Endothelial cell (in vitro differentiated cells): ENCODE results near the gene KCNJ5. TPM values are rescaled to one million over a fixed set of nuclear protein-coding genes. Genes with fewer than 3 reads are reported as not detected.

Source experiments
- DNase-seq: peaks from one replicate; pipeline ENCODE4 v3.0.0; 2021; ENCODE audit warnings: low spot score
- H3K27ac Mint-ChIP-seq: one replicate; pipeline ENCODE4 v1.8.0; 2021; ENCODE audit warnings: mixed read lengths, inconsistent platforms; ENCODE audit not compliant: unreplicated experiment
- H3K27me3 Mint-ChIP-seq: one replicate; pipeline ENCODE4 v1.8.0; 2021; ENCODE audit warnings: mild to moderate bottlenecking, moderate library complexity, mixed read lengths, inconsistent platforms; ENCODE audit not compliant: unreplicated experiment
- H3K36me3 Mint-ChIP-seq: one replicate; pipeline ENCODE4 v1.8.0; 2021; ENCODE audit warnings: mild to moderate bottlenecking, low read depth, mixed read lengths, inconsistent platforms; ENCODE audit not compliant: unreplicated experiment
- H3K4me1 Mint-ChIP-seq: one replicate; pipeline ENCODE4 v1.8.0; 2021; ENCODE audit warnings: mild to moderate bottlenecking, mixed read lengths, inconsistent platforms; ENCODE audit not compliant: unreplicated experiment
- H3K4me3 Mint-ChIP-seq: one replicate; pipeline ENCODE4 v1.8.0; 2021; ENCODE audit warnings: mild to moderate bottlenecking, mixed read lengths, inconsistent platforms; ENCODE audit not compliant: unreplicated experiment
- H3K9me3 Mint-ChIP-seq: one replicate; pipeline ENCODE4 v1.8.0; 2021; ENCODE audit warnings: mixed read lengths, inconsistent platforms; ENCODE audit not compliant: unreplicated experiment
- CTCF ChIP-seq: fragments of 200-600 bp; sonication (generic); IDR thresholded peaks from one replicate; pipeline ENCODE4 v1.5.0; 2021; ENCODE audit warnings: antibody characterized with exemption; ENCODE audit not compliant: unreplicated experiment
- total RNA-seq: library from RNA; stranded (reverse); fragmentation: NEBNext Ultra II Directional; extraction: Animal tissue kit (Norgen Biotek cat#: 25700); gene quantifications from one replicate; pipeline ENCODE4 v1.2.1, GENCODE V29; 2021; ENCODE audit not compliant: unreplicated experiment

The KCNJ5 gene
- total RNA-seq, 1 donor from 2014 or later: 0.05 TPM

- Mint-ChIP-seq H3K27me3 (no peaks in the 10 kb centered on the region), H3K36me3 (no peaks in the 10 kb centered on the region), H3K4me1 (peaks cover 16% of the 10 kb centered on the region), H3K27ac (peak overlapping the region; percentile 27), H3K4me3 (no peak overlapping the region), H3K9me3 (no peaks in the 10 kb centered on the region)
- TF ChIP-seq CTCF: peak; percentile 63
- DNase-seq: peak; percentile 57
Measured at GRCh38 chr11:128956401-128957201, 65.4 kb downstream of the KCNJ5 start.

DNA sequence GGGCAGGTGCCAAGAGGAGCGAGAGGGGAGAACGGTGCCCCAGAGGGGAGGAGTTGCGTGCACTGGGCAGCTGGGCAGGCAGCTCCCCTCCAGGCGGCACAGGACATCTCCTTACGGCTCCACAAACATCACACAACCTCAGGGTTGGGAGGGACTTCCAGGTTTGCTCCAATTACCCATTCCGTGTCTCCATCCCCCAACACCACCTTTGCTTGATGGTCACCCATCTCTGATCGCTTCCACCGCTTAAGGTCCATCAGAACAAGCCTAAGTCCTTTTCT is 66.0 kb downstream of the KCNJ5 start:
- Mint-ChIP-seq H3K27me3 (no peaks in the 10 kb centered on the region), H3K4me3 (no peak overlapping the region), H3K27ac (no peak overlapping the region), H3K9me3 (no peaks in the 10 kb centered on the region), H3K4me1 (peaks cover 16% of the 10 kb centered on the region), H3K36me3 (no peaks in the 10 kb centered on the region)
- no peak for DNase-seq
- TF ChIP-seq CTCF: no peak

- Mint-ChIP-seq H3K27ac (no peak overlapping the region), H3K9me3 (no peaks in the 10 kb centered on the region), H3K36me3 (no peaks in the 10 kb centered on the region), H3K4me3 (no peak overlapping the region), H3K27me3 (no peaks in the 10 kb centered on the region), H3K4me1 (peaks cover 41% of the 10 kb centered on the region)
- TF ChIP-seq CTCF: no peak
- no peak for DNase-seq
Measured at GRCh38 chr11:128961645-128962044, 70.5 kb downstream of the KCNJ5 start.

DNA sequence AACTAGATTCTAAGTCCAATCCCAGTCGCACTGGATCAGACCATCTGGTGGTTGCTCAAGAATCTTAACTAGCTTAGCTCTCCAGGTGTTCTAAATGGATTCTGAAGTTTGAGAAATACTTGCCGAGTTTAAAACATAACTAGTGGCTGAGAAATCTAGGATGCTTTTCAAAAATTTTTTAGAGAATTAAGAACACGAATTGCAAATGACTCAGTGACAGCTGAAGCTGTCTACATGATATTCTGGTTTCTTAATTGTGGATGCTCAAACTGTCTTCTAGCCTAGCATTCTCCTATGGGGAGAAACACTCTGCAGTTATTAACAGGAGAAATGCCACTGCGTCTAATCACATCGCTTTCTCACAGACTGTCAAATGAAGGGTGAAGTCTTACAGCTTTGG is 71.7 kb downstream of the KCNJ5 start:
- Mint-ChIP-seq H3K36me3 (no peaks in the 10 kb centered on the region), H3K9me3 (no peaks in the 10 kb centered on the region), H3K4me1 (peaks cover 43% of the 10 kb centered on the region), H3K4me3 (no peak overlapping the region), H3K27ac (no peak overlapping the region), H3K27me3 (no peaks in the 10 kb centered on the region)
- no peak for TF ChIP-seq CTCF
- no peak for DNase-seq

GRCh38 chr11:128963744-128964325 is 72.7 kb downstream of the KCNJ5 start:
- no peak for TF ChIP-seq CTCF
- H3K27me3 Mint-ChIP-seq: no peaks in the 10 kb centered on the region
- peak overlapping the region; percentile 91 for H3K27ac Mint-ChIP-seq
- no peaks in the 10 kb centered on the region for H3K36me3 Mint-ChIP-seq
- no peak for DNase-seq
- peaks cover 48% of the 10 kb centered on the region for H3K4me1 Mint-ChIP-seq
- H3K4me3 Mint-ChIP-seq: no peak overlapping the region
- no peaks in the 10 kb centered on the region for H3K9me3 Mint-ChIP-seq
